ENCODE data around the gene ZFP30. TPM values are rescaled to one million over a fixed set of nuclear protein-coding genes. Genes with fewer than 3 reads are reported as not detected.
"Not testable (repeated sequence)": the region's sequence is repeated elsewhere in the genome, so short reads cannot be mapped to it uniquely, and the experiment has no call there.

Gene ZFP30
- total RNA-seq (2014; rRNA removed; shearing (Covaris generic)): 7.7 and 14.1 TPM in 2 replicates
- polyA plus RNA-seq (2014; cell fraction: nucleus; rRNA removed): 5.5 and 7.9 TPM in 2 replicates

DNA sequence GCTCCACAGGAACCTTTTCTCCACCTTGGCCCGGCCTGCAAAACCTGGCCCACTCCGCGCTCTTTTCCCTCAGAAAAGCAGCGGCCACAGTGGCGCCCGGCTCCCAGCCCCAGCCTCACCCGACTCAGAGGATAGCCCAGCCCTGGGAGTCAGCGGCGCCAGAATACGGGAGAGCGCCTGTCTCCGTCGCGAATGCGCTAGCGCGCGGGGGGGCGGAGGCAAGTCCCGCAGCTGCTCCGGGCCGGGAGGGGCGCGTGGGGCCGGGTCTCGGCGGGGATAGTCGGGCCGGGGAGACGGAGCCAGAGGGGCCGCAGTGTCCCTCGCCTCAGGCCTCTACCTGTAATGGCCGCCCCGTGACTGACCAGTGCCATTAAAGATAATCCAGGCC is at the start of gene ZFP30:
Gene ZFP30, minus strand, starts transcription at position 165 of the 388 bp plus-strand sequence. CDS start 7,643 bp downstream, outside the sequence.
- peak; percentile 76 for DNase-seq (ENCODE audit: extremely low read depth, low read depth)

DNA sequence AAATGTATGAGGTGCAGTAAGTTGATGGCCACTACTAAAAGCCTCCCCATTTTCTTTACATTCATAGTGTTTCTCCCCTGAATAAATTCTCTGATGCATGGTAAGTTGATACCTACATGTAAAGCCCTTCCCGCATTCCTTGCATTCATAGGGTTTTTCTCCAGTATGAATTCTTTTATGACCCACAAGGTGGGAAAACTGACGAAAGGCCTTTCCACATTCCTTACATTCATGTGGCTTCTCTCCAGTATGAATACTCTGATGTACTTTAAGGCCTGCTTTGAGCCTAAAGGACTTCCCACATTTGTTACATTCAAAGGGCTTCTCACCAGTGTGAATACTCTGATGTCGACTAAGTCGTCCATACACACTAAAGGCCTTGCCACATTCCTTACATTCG is 43.8 kb upstream of the ZFP30 start:
- DNase-seq (ENCODE audit: extremely low read depth, low read depth): no peak

DNA sequence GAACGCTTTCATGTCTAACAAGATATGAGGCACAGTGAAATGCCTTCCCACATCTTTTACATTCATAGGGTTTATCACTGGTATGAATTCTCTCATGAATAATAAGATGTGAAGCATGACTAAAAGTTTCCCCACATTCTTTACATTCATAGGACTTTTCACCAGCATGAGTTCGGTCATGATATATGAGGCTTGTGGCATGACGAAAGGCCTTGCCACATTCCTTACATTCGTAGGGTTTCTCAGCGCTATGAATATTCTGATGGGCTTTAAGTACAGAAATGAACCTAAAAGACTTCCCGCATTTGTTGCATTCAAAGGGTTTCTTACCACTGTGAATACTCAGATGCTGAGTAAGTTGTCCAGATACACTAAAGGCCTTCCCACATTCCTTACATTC is 43.0 kb upstream of the ZFP30 start:
- no peak for DNase-seq (ENCODE audit: extremely low read depth, low read depth)

DNA sequence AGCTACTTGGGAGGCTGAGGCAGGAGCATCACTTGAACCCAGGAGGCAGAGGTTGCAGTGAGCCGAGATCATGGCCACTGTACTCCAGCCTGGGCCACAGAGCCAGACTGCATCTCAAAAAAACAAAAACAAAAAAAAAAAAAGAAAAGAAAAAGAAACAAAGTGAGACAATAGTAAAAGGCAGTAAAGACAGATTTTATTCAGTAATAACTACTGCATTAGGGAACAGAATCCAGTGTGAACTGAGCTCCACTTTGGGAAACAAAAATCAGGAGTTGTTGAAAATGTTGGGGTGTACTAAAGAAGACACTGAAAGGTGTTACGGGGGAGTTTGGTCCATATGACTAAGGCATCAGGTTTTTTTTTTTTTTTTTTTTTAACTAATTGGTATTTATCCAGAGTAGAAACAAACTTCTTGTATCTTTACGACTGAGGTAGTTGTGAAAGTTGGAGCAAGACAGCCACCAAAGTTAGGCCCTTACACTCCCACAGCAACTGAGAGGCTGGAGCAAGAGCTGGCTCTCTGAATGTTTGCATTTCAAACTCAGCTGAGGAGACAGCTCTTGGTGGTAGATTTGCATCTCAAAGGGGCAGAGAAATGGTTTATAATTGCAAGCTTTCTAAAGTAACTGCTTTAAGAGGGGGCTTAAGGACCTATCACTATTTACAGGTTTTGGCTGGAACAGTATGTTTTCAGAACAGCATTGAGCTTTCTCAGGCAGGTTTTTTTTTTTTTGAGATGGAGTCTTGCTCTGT is 40.1 kb upstream of the ZFP30 start:
- DNase-seq (ENCODE audit: extremely low read depth, low read depth): no peak

DNA sequence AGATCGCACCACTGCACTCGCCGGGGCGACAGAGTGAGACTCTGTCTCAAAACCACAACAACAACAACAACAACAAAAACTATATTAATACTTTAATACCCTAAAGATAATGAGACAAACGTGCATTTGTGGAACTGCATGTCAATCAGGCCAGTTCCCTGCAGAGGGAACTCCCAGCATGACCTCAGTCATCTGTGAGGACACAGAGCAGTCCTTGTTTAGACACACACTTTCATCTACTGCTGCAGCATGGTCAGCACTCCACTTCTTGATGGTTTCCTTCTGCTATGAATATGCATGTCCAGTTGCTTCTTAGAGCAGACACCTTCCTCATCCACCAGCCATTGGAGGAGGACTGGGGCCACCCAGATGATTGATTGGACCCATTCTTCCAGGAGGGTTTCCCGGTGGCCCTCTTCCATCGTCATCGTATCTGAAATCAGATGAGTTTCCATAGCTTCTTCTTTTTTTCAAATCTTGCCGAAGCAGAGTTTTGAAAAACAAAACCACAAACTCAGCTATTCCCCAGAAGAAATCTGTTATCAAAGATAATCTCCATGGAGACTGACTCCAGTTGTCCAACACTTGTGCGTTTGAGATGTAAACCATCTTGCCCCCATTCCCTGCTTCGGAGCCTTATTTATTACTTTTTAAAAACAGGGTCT is 37.8 kb upstream of the ZFP30 start:
- no peak for DNase-seq (ENCODE audit: extremely low read depth, low read depth)

DNA sequence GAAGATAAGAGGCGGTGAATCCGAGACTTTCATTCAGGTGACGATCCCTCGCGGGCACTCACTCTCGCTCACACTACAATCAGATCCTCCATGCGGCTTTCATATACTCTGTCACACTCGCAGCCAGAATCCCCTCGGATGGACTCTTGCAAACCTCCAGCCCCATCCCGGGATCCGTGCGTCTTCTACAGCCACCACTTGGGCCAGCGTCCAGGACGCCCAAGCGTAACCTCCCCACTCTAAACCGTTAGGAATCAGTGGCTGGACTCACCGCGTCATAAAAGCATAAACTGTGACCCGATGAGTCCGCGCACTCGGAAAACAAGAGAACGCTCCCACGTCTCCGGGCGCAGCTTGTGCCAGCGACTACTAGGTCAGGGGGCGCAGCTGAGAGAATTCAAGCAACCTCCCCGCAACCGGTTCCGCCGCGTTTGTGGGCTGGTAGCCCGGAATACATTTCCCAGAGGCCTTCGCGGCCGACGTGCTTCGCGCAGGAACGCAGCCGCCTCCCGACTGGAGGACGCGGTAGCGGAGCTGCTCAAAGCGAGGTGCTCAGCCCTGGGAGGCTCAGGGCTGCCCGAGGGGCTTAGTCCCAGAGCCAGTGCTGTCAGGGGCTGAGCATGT is 36.7 kb upstream of the ZFP30 start:
- no peak for DNase-seq (ENCODE audit: extremely low read depth, low read depth)

DNA sequence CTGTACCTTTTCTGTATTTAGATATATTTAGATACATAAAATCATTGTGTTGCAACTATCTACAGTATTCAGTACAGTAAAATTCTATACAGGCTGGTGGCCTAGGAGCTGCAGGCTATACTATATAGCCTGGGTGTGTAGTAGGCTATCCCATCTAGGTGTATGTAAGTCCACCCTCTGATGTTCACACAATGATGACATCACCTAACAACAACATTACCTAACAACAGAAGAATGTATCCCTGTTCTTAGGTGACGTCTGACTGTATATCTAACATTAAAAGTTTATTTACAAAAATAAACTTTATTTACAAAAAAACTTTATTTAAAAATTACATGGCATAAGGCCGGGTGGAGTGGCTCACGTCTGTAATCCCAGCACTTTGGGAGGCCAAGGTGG is 28.3 kb upstream of the ZFP30 start:
- DNase-seq (ENCODE audit: extremely low read depth, low read depth): no peak

DNA sequence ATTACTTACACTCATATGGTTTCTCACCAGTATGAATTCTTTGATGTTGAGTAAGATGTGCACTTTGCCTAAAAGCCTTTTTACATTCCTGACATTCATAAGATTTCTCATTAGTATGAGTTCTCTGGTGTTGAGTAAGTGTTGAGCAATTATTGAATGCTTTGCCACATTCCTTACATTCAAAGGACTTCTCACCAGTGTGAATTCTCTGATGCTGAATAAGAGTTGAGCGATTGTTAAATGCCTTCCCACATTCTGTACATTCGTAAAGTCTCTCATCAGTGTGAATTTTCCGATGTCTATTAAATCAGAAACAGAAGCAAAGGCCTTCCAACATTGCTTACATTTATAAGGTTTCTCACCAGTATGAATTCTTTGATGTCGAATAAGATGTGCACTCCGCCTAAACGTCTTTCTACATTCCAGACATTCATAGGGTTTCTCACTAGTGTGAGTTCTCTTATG is 14.2 kb upstream of the ZFP30 start:
- DNase-seq (ENCODE audit: extremely low read depth, low read depth): no peak

DNA sequence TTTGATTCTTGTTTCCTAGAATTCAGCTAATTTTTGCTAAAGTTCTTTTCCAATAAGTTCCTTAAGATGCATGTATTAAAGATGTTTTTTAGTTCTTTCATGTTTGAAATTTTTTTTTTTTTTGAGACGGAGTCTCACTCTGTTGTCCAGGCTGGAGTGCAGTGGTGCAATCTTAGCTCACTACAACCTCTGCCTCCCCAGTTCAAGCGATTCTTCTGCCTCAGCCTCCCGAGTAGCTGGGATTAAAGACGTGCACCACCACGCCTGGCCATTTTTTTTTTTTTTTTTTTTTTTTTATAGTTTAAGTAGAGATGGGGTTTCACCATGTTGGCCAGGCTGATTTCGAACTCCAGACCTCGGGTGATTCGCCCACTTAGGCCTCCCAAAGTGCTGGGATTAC is 1.9 kb upstream of the ZFP30 start:
- DNase-seq (ENCODE audit: extremely low read depth, low read depth): not testable (repeated sequence)

DNA sequence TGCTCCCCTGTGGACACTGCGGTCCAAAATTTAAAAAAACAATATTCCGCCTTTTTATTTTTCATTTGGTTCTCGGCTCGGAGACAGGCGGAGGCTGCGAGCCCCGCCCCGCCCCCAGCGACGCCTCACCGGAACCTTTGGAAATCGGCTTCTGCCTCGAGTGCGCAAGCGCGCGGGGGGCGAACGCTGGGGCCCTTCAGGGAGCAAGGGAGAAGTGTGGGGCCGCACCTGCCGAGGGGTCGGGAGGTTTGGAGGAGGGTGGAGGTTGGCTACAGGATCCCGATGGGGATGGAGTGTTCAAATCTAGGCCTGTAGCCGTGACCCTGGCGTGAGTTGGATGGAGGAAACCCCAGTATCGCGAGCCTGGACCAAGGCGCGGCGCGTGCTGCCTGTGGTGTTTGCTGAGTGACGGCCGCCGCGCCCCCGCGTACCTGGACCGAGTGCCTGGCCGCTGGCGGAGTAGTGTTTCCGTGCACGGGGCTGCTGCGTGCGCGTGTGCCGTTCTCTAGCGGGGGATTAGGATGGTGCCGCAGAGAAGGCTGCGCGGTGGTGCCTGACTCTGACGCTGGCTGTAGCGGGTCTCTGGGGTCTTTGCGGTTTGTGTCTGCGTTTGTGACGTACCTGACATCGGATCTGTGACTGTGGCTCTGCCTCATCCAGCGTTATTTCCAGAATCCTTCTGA is 565 bp upstream of the ZFP30 start:
- peak; percentile 50 for DNase-seq (ENCODE audit: extremely low read depth, low read depth)

DNA sequence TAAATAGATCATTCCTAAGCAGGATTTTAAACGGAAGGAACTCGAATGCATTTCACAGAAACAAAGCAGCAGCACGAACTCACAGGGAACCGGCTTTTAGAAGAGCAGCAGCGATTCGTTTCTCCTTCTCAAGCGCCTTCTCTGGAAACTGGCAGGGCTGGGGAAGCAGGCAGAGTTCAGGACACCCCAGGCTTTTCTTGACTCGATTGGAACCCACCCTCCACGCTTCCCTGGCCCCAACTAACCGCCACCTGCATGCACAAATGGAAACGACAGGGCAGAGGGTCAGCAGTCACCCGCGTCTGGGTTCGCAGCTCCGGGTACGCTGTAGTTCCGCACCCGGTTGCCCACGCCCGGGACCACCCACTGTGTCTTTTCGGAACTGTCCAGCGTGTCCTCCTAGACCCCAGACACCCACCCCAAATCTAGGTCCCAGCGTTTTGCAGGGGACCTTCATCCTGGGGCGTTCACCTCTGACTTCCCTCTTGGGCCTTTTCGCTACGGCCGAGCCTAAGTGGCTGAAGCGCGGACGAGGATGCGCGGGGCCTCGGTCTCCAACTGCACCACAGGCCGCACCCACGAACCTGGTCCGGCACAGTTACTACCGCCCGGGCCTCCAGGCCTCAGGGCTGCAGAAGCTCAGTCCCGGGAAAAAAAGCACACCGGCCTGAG is 500 bp downstream of the ZFP30 start:
- peak; percentile 12 for DNase-seq (ENCODE audit: extremely low read depth, low read depth)

DNA sequence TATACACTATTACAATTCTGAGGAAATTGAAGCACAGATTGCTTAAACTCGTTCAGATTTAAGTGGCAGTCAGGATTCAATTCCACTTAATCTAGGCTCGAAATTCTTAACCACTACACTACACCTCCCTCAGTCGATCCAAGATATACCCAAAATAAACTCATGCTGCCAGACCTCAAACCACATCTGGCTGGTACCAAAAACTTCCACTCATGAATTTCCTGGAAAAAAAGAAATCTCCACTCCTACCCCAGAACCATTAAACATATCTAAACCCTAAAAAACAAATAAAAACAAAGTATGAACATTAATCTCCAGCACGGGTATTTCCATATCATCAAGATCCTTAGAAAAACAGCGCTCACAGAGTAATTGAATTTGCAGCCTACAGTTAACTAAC is 1.1 kb downstream of the ZFP30 start:
- DNase-seq (ENCODE audit: extremely low read depth, low read depth): no peak

DNA sequence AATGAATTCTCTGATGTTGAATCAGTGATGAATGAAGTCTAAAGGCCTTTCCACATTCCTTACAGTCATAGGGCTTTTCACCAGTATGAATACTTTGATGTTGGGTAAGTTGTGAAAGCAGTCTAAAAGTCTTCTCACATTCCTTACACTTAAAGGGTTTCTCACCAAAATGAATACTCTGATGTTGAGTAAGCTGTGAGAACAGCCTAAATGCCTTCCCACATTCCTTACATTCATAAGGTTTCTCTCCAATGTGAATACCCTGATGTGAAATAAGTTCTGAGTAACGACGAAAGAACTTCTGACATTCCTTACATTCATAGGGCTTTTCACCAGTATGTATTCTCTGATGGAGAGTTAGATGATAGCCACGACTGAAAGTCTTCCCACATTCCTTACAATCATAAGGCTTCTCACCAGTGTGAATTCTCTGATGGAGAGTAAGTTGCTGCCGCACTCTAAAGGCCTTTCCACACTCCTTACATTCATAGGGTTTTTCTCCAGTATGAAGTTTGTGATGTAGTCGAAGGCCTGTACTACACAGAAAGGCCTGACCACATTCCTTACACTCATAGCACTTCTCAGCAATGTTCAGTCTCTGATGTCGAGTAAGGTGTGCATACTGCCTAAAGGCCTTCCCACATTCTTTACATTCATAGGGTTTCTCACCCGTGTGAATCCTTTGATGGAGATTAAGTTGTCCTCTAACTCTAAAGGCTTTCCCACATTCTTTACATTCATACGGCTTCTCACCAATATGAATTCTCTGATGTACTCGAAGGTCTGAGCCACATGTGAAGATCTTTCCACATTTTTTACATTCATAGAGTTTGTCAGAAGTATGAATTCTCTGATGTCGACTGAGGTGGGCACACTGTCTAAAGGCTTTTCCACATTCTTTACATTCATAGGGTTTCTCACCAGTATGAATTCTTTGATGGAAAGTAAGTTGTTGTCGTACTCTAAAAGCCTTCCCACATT is 19.9 kb downstream of the ZFP30 start:
- DNase-seq (ENCODE audit: extremely low read depth, low read depth): no peak

DNA sequence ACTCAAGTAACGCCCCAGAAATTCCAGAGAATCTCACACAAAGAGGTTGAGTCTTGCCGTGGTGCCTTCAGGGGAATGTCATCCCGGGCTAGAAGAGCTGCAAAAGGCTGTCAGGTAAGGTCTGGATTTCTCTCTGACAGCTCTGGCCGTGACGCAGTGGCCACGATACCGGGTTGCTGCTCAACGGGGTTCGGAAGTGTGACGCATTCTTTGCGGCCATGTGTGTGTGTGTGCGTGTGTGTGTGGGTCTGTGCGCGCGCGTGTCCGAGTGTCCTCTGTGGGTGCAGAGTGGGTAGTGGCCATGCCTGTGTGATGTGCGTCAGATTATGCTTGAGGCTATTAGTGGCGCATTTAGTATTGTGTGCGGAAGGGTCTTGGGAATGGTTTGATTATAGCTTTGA is 60.3 kb downstream of the ZFP30 start:
- DNase-seq (ENCODE audit: extremely low read depth, low read depth): no peak

DNA sequence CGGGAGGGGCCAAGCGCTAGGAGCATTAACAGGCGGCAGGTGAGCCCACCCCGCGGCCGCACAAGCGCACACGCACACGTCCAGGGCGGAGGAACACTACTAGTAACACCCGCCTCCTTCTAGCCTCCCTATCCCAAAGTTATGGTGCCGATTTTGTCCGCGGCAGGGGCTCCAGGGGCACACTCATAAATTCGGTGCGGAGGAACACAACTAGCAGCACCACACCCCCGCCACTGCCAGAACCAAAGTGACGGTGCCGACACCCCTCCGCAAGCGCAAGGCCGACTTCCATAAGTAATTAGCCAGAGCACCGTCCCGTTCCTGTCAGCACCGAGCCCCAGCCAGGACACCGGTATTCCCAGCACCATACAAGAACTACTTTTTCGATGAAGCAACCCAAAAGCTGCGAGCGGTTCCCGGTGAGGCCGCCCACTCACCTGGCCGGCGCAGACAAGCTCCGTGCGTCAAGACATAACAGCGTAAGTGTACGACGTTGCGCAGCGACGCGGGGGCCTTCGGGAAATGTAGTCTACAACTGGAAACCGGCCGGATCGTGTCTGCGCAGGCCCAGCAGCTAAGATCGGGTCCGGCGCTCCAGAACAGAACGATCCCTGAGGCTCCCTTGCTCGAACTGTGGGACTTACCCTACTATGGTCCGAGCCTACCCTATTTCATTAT is 60.8 kb downstream of the ZFP30 start, which contains the start of the genes ZNF540 and ZNF571:
Gene ZNF540, plus strand, starts transcription at position 573 of the 678 bp plus-strand sequence. CDS start 3,572 bp downstream, outside the sequence.
Gene ZNF571, minus strand, starts transcription at position 489 of the 678 bp plus-strand sequence. CDS start 8,116 bp downstream, outside the sequence.
- peak; percentile 76 for DNase-seq (ENCODE audit: extremely low read depth, low read depth)

DNA sequence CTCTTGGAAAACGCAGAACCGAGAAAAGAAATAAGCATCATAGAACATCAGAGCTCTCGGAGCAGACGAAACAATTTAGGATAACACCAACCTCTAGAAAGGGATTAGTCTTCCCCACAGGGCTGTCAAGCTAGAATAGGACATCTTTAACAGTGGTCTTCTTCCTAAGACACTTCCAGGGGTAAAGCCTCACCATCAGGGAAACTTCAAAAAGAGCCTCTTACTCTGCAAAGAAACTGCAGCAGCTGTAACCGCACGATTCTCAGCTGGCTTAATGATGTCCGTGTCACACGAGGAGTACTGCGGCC is 61.3 kb downstream of the ZFP30 start:
- no peak for DNase-seq (ENCODE audit: extremely low read depth, low read depth)

DNA sequence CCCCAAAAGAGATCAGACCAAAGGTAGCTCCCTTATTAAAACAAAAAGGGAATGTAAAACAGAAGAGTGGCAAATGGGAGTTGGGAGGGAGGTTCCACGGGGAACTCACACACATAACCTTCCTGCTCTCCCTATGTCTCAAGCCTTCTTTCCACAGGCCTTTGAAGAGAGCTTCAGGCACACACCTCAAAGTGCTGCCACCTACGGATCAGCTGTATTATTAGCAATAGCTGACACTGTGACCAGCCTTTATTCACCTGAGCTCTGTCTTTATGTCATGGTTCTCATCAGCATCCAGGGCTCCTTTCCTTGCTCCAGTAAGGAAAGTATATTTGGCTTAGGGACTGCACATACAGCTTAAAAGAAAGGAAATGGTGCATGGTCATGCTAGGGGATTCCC is 71.9 kb downstream of the ZFP30 start:
- DNase-seq (ENCODE audit: extremely low read depth, low read depth): no peak

DNA sequence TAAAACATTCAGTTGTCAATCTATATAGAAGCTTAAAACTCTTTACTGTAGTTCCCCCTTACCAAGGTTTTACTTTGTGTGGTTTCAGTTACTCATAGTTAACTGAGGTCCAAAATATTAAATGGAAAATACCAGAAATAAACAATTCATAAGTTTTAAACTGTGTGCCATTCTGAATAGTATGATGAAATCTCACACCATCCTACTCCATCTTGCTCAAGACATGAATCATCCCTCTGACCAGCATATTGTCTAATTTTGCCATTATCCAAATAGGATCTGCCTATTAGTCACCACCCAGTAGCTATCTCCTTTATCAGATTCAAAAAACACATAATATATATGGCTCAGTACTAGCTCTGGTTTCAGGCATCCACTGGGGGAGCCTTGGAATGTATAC is 83.1 kb downstream of the ZFP30 start:
- DNase-seq (ENCODE audit: extremely low read depth, low read depth): no peak

DNA sequence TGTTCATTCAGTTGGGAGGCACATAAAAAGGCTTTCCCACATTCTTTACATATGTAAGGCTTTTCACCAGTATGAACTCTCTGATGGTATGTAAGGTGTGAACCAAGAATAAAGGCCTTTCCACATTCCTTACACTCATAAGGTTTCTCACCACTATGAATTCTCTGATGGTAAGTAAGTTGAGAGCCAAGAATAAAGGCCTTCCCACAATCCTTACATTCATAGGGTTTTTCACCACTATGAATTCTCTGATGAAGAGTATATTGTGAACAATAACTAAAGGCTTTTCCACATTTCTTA is 89.9 kb downstream of the ZFP30 start:
- no peak for DNase-seq (ENCODE audit: extremely low read depth, low read depth)
